ENCODE data around the gene COL27A1. TPM values are rescaled to one million over a fixed set of nuclear protein-coding genes. Genes with fewer than 3 reads are reported as not detected.

COL27A1 gene
- total and polyA plus RNA-seq, 8 donors, result 9.7 to 109 (median 19.6) TPM

- Histone ChIP-seq H3K36me3 (no peaks in the 10 kb centered on the region), H3K27ac (peak overlapping the region in 3 of 4 donors; percentile 39 to 62 (median 54)), H3K9me3 (no peaks in the 10 kb centered on the region), H3K4me3 (no peak overlapping the region), H3K4me1 (peaks cover 10 to 15% (median 12%) of the 10 kb centered on the region in 3 donors), H3K27me3 (no peaks in the 10 kb centered on the region)
- no peak for TF ChIP-seq CTCF (IDR thresholded peaks at IDR 0.05)
- peak; percentile 4 to 9 (median 5) for ATAC-seq
- 42 to 48% methylated on average over 3 of the region's 3 CpGs for WGBS, 2 donors
- no peak for DNase-seq
- no peak for FAIRE-seq
- intact Hi-C loops (cut with DNase I), result no loop called here
Observed at GRCh38 chr9:114250648-114251047, 95.3 kb downstream of the COL27A1 start.

GRCh38 chr9:114252394-114252793 lies 97.1 kb downstream of the COL27A1 start:
- H3K27me3 ChIP-seq, result no peaks in the 10 kb centered on the region

GRCh38 chr9:114256827-114257328 lies 101.5 kb downstream of the COL27A1 start:
- Histone ChIP-seq H3K27me3 (no peaks in the 10 kb centered on the region), H3K27ac (no peak overlapping the region), H3K9me3 (no peaks in the 10 kb centered on the region), H3K4me1 (no peaks in the 10 kb centered on the region), H3K4me3 (no peak overlapping the region), H3K36me3 (no peaks in the 10 kb centered on the region)
- intact Hi-C loops (cut with DNase I), result no loop called here
- no peak for ATAC-seq
- no peak for FAIRE-seq
- no peak for TF ChIP-seq CTCF (IDR thresholded peaks at IDR 0.05)
- whole genome bisulfite sequencing, 2 donors, result 89 to 96% methylated on average over 10 of the region's 10 CpGs
- DNase-seq, result no peak

More at GRCh38 chr9:114252394-114252793, 97.1 kb downstream of the COL27A1 start:
- WGBS, 2 donors, result 91 to 92% methylated on average over 6 of the region's 6 CpGs
- no peak overlapping the region for H3K27ac ChIP-seq
- no peak for TF ChIP-seq CTCF (IDR thresholded peaks at IDR 0.05)
- H3K4me3 ChIP-seq, result no peak overlapping the region
- H3K9me3 ChIP-seq, result no peaks in the 10 kb centered on the region
- intact Hi-C loops (cut with DNase I), result no loop called here
- H3K4me1 ChIP-seq, result peaks cover 10 to 15% (median 12%) of the 10 kb centered on the region in 3 donors
- ATAC-seq (no peak), FAIRE-seq (no peak), DNase-seq (peak in 1 of 6 donors; percentile 41)
- H3K36me3 ChIP-seq, result no peaks in the 10 kb centered on the region

GRCh38 chr9:114258218-114258617 lies 102.9 kb downstream of the COL27A1 start:
- ATAC-seq, result no peak
- Histone ChIP-seq H3K9me3 (no peaks in the 10 kb centered on the region), H3K4me1 (no peaks in the 10 kb centered on the region), H3K4me3 (no peak overlapping the region), H3K27me3 (no peaks in the 10 kb centered on the region), H3K36me3 (no peaks in the 10 kb centered on the region), H3K27ac (no peak overlapping the region)
- intact Hi-C loops (cut with DNase I), result no loop called here
- DNase-seq, result no peak
- 83 to 84% methylated on average over 10 of the region's 10 CpGs for WGBS, 2 donors
- TF ChIP-seq CTCF (IDR thresholded peaks at IDR 0.05), result no peak
- FAIRE-seq, result no peak

- DNase-seq, result no peak
Observed at GRCh38 chr9:114258866-114259797, 103.8 kb downstream of the COL27A1 start.

More at GRCh38 chr9:114258866-114259797, 103.8 kb downstream of the COL27A1 start:
- no peaks in the 10 kb centered on the region for H3K27me3 ChIP-seq
- no peaks in the 10 kb centered on the region for H3K36me3 ChIP-seq
- no peak overlapping the region for H3K27ac ChIP-seq
- intact Hi-C loops (cut with DNase I), result no loop called here
- FAIRE-seq, result no peak
- ATAC-seq, result no peak
- H3K9me3 ChIP-seq, result no peaks in the 10 kb centered on the region
- no peak overlapping the region for H3K4me3 ChIP-seq
- WGBS, 2 donors, result 82 to 83% methylated on average over 6 of the region's 6 CpGs
- no peak for TF ChIP-seq CTCF (IDR thresholded peaks at IDR 0.05)
- no peaks in the 10 kb centered on the region for H3K4me1 ChIP-seq
